B cell (primary cell): ENCODE data around the gene CXCR2.
"Not testable (repeated sequence)": the region's sequence is repeated elsewhere in the genome, so short reads cannot be mapped to it uniquely, and the experiment has no call there.

Experiments used
- CTCF ChIP-seq: fragments of 200-600 bp; IDR thresholded peaks from one replicate; pipeline ENCODE4 v1.8.0; 2022; ENCODE audit warnings: antibody characterized with exemption, mild to moderate bottlenecking
- EZH2 ChIP-seq: IDR thresholded peaks from 2 replicates; pipeline ENCODE4 v1.6.1; 2012; ENCODE audit warnings: borderline replicate concordance, low read depth, mild to moderate bottlenecking, moderate library complexity, low read length; ENCODE audit not compliant: insufficient read depth, poor library complexity, severe bottlenecking

DNA sequence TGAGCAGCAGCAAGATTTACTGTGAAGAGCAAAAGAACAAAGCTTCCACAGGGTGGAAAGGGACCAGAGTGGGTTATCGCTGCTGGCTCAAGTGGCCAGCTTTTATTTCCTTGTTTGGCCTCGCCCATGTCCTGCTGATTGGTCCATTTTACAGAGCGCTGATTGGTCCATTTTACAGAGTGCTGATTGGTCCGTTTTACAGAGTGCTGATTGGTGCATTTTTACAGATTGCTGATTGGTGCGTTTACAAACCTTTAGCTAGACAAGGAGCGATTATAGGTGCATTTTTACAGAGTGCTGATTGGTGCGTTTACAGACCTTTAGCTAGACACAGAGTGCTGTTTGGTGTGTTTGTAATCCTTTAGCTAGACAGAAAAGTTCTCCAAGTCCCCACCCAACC, 17.0 kb upstream of the CXCR2 start:
- TF ChIP-seq CTCF, EZH2: not testable (repeated sequence)
